NCI-H187 (cell line): ENCODE data around the gene USP6NL.

Source experiments
- DNase-seq, 2 experiments: peaks; one replicate each; lab custom pipeline; 2025; lab: John Stamatoyannopoulos, UW

Gene USP6NL

GRCh38 chr10:11551104-11551503, 60.3 kb downstream of the USP6NL start:
- no peak for DNase-seq

- DNase-seq = no peak
Observed at GRCh38 chr10:11548768-11549099, 62.7 kb downstream of the USP6NL start.

GRCh38 chr10:11548065-11548767, 63.2 kb downstream of the USP6NL start:
- no peak for DNase-seq

- no peak for DNase-seq
Observed at GRCh38 chr10:11546581-11546980, 64.9 kb downstream of the USP6NL start.

- DNase-seq = no peak
Observed at GRCh38 chr10:11541296-11541695, 70.2 kb downstream of the USP6NL start.

- no peak for DNase-seq
Observed at GRCh38 chr10:11539191-11539868, 72.1 kb downstream of the USP6NL start.

- no peak for DNase-seq
Observed at GRCh38 chr10:11538834-11539190, 72.6 kb downstream of the USP6NL start.

- DNase-seq = no peak
Observed at GRCh38 chr10:11536228-11536627, 75.2 kb downstream of the USP6NL start.

GRCh38 chr10:11535346-11535959, 76.0 kb downstream of the USP6NL start:
- no peak for DNase-seq

- no peak for DNase-seq
Observed at GRCh38 chr10:11533328-11533781, 78.1 kb downstream of the USP6NL start.

- DNase-seq = no peak
Observed at GRCh38 chr10:11532306-11532705, 79.1 kb downstream of the USP6NL start.

GRCh38 chr10:11530806-11531205, 80.6 kb downstream of the USP6NL start:
- no peak for DNase-seq

- no peak for DNase-seq
Observed at GRCh38 chr10:11529276-11529903, 82.1 kb downstream of the USP6NL start.

GRCh38 chr10:11528286-11528685, 83.2 kb downstream of the USP6NL start:
- DNase-seq = no peak

GRCh38 chr10:11527691-11528255, 83.7 kb downstream of the USP6NL start:
- no peak for DNase-seq

GRCh38 chr10:11527068-11527467, 84.4 kb downstream of the USP6NL start:
- no peak for DNase-seq

- DNase-seq = no peak
Observed at GRCh38 chr10:11525503-11525902, 85.9 kb downstream of the USP6NL start.

- no peak for DNase-seq
Observed at GRCh38 chr10:11522821-11523245, 88.6 kb downstream of the USP6NL start.

- DNase-seq = no peak
Observed at GRCh38 chr10:11521860-11522259, 89.6 kb downstream of the USP6NL start.

- no peak for DNase-seq
Observed at GRCh38 chr10:11520892-11521291, 90.6 kb downstream of the USP6NL start.

GRCh38 chr10:11517150-11517549, 94.3 kb downstream of the USP6NL start:
- DNase-seq = no peak

- no peak for DNase-seq
Observed at GRCh38 chr10:11516431-11516746, 95.1 kb downstream of the USP6NL start.
